K562 (cell line): ENCODE results near the gene DAP. TPM values are rescaled to one million over a fixed set of nuclear protein-coding genes. Genes with fewer than 3 reads are reported as not detected.

Experiments used
- ARID4B ChIP-seq: sonication (generic); formaldehyde crosslinking; IDR thresholded peaks from 2 replicates; pipeline ENCODE4 v1.8.0; 2022; ENCODE audit warnings: mild to moderate bottlenecking, missing genetic modification reagents
- HLTF ChIP-seq: fragments of 450-650 bp; IDR thresholded peaks from 2 replicates; pipeline ENCODE4 v1.6.1; 2016
- IRF2 ChIP-seq: sonication (generic); formaldehyde crosslinking; IDR thresholded peaks from 2 replicates; pipeline ENCODE4 v1.8.1; 2022; ENCODE audit warnings: mild to moderate bottlenecking, missing genetic modification reagents
- MAFG ChIP-seq: fragments of 450-650 bp; conservative IDR thresholded peaks from 2 replicates; pipeline ENCODE4 v1.6.1; 2016; ENCODE audit warnings: missing genetic modification characterization, missing compliant biosample characterization
- MGA ChIP-seq: fragments of 450-650 bp; IDR thresholded peaks from 2 replicates; pipeline ENCODE4 v1.6.1; 2016; ENCODE audit warnings: mild to moderate bottlenecking, moderate library complexity
- SRSF1 ChIP-seq: fragments of 200-400 bp; formaldehyde crosslinking; IDR thresholded peaks from 2 replicates; pipeline ENCODE4 v1.6.1; 2017; ENCODE audit warnings: mild to moderate bottlenecking, low read depth, low read length, moderate library complexity
- TCF3 ChIP-seq: sonication (generic); formaldehyde crosslinking; IDR thresholded peaks from 2 replicates; pipeline ENCODE4 v1.4.0; 2020; ENCODE audit warnings: mild to moderate bottlenecking, missing genetic modification reagents
- ZBTB12 ChIP-seq: fragments of 250-450 bp; sonication (Bioruptor Pico); IDR thresholded peaks from 2 replicates; pipeline ENCODE4 v1.4.0; 2020
- ZNF121 ChIP-seq: sonication (generic); formaldehyde crosslinking; conservative IDR thresholded peaks from 2 replicates; pipeline ENCODE4 v1.8.0; 2022; ENCODE audit warnings: missing genetic modification reagents
- ZNF347 ChIP-seq: fragments of 450-650 bp; formaldehyde crosslinking; IDR thresholded peaks from 2 replicates; pipeline ENCODE4 v1.4.0; 2020; ENCODE audit warnings: low read depth, mild to moderate bottlenecking, moderate library complexity
- ZNF354B ChIP-seq: fragments of 250-450 bp; sonication (Bioruptor Pico); IDR thresholded peaks from 2 replicates; pipeline ENCODE4 v1.4.0; 2020
- polyA plus RNA-seq, 8 experiments: library from polyadenylated mRNA; depleted of rRNA in 4 of 8; stranded (reverse) in 5 of 8; unstranded in 3 of 8; fragments of >200 nt; fragmentation: Nextera tagmentation in 2 of 8; fragmentation: Illumina TruSeq in 1 of 8; extraction: Ambion mirVana in 2 of 8; extraction: Trizol in 1 of 8; gene quantifications; 2 replicates each; pipeline versions ENCODE4 v1.2.1 to v1.2.3, GENCODE V29; 2011 to 2014; ENCODE audit warnings: inconsistent platforms in 1 of 8, missing spikeins in 1 of 8
- total RNA-seq, 7 experiments: library from RNA; depleted of rRNA in 6 of 7; stranded (reverse); fragments of >200 nt in 6 of 7; fragmentation: Illumina TruSeq in 2 of 7; extraction: Trizol in 2 of 7; gene quantifications; 2 replicates each; pipeline versions ENCODE4 v1.2.1 to v1.2.3, GENCODE V29; 2011 to 2021; ENCODE audit warnings: low replicate concordance in 1 of 7

DAP gene
- total and polyA plus RNA-seq, 9 of the 15 experiments (the other 6 are each of a cell fraction or from before 2014, with no cell fraction given) = 14.1 to 151 (median 34.5) TPM

GRCh38 chr5:10708189-10708944 is 52.7 kb downstream of the DAP start (continued):
- TF ChIP-seq MGA = no peak
- TF ChIP-seq SRSF1 = no peak
- no peak for TF ChIP-seq ZNF347 (CRISPR knock-in tag)
- peak; percentile 98 for TF ChIP-seq TCF3 (CRISPR knock-in tag)
- no peak for TF ChIP-seq ZNF354B
- TF ChIP-seq MAFG (tag) = no peak
- TF ChIP-seq IRF2 (CRISPR knock-in tag) = no peak
- no peak for TF ChIP-seq ZBTB12 (CRISPR knock-in tag)
- no peak for TF ChIP-seq ZNF121 (CRISPR knock-in tag)
- TF ChIP-seq ARID4B (CRISPR knock-in tag) = no peak
- TF ChIP-seq HLTF = 0 out of 2 replicates have a peak, but pooled peaks have one; percentile 76
